G401 (cell line): Measurements from ENCODE around the gene FOLR3. TPM values are rescaled to one million over a fixed set of nuclear protein-coding genes. Genes with fewer than 3 reads are reported as not detected.
"Not testable (repeated sequence)": the region's sequence is repeated elsewhere in the genome, so short reads cannot be mapped to it uniquely, and the experiment has no call there.

ENCODE experiments used
- DNase-seq: peaks from one replicate; pipeline ENCODE4 v3.0.0-alpha.2; 2015; ENCODE audit warnings: low spot score
- in situ Hi-C: cut with HindIII; loops from 2 replicates; pipeline ENCODE4 v1.10.0; 2016; ENCODE audit warnings: low sequenced_read_pairs, mixed read lengths
- total RNA-seq: library from RNA; depleted of rRNA; stranded (reverse); fragments of >200 nt; shearing (Covaris generic); gene quantifications from 2 replicates; pipeline ENCODE4 v1.2.3, GENCODE V29; 2014

FOLR3 gene
- total RNA-seq, 1 experiment from 2014 or later = not detected

GRCh38 chr11:72154816-72155215, 19.3 kb downstream of the FOLR3 start:
- no peak for DNase-seq
- in situ Hi-C loops = no loop called here

GRCh38 chr11:72155751-72156150, 20.2 kb downstream of the FOLR3 start:
- in situ Hi-C loops = no loop called here

GRCh38 chr11:72157131-72157530, 21.6 kb downstream of the FOLR3 start:
- in situ Hi-C loops = no loop called here
- DNase-seq = no peak

More at GRCh38 chr11:72155751-72156150, 20.2 kb downstream of the FOLR3 start:
- DNase-seq = no peak

- no peak for DNase-seq
- in situ Hi-C loops = no loop called here
These were observed 24.8 kb downstream of the FOLR3 start for GRCh38 chr11:72160319-72160718.

- in situ Hi-C loops = no loop called here
- DNase-seq = no peak
These were observed 27.5 kb downstream of the FOLR3 start for GRCh38 chr11:72162891-72163492.

- in situ Hi-C loops = not testable (repeated sequence)
These were observed 28.7 kb downstream of the FOLR3 start for GRCh38 chr11:72164187-72164586.

GRCh38 chr11:72169046-72169555, 33.6 kb downstream of the FOLR3 start:
- in situ Hi-C loops, DNase-seq: not testable (repeated sequence)

More at GRCh38 chr11:72164187-72164586, 28.7 kb downstream of the FOLR3 start:
- not testable (repeated sequence) for DNase-seq

- in situ Hi-C loops, DNase-seq: not testable (repeated sequence)
These were observed 34.2 kb downstream of the FOLR3 start for GRCh38 chr11:72169754-72170153.

GRCh38 chr11:72172043-72172442, 36.5 kb downstream of the FOLR3 start:
- in situ Hi-C loops = not testable (repeated sequence)

GRCh38 chr11:72173291-72173690, 37.8 kb downstream of the FOLR3 start:
- no peak for DNase-seq
- in situ Hi-C loops = no loop called here

More at GRCh38 chr11:72172043-72172442, 36.5 kb downstream of the FOLR3 start:
- DNase-seq = not testable (repeated sequence)

- DNase-seq = no peak
- in situ Hi-C loops = no loop called here
These were observed 39.0 kb downstream of the FOLR3 start for GRCh38 chr11:72174302-72175070.

- in situ Hi-C loops = no loop called here
These were observed 42.1 kb downstream of the FOLR3 start for GRCh38 chr11:72177656-72178055.

GRCh38 chr11:72179049-72179803, 43.7 kb downstream of the FOLR3 start:
- in situ Hi-C loops = no loop called here
- DNase-seq = no peak

More at GRCh38 chr11:72177656-72178055, 42.1 kb downstream of the FOLR3 start:
- no peak for DNase-seq

- no peak for DNase-seq
- in situ Hi-C loops = no loop called here
These were observed 44.4 kb downstream of the FOLR3 start for GRCh38 chr11:72179804-72180396.

- DNase-seq, in situ Hi-C loops: not testable (repeated sequence)
These were observed 45.5 kb downstream of the FOLR3 start for GRCh38 chr11:72180892-72181552.

GRCh38 chr11:72181553-72181958, 46.0 kb downstream of the FOLR3 start:
- DNase-seq, in situ Hi-C loops: not testable (repeated sequence)

GRCh38 chr11:72188267-72188666, 52.7 kb downstream of the FOLR3 start:
- DNase-seq = no peak
- in situ Hi-C loops = no loop called here
